SKM-1 (cell line): Measurements from ENCODE around the gene THRAP3.
"Not testable (repeated sequence)": the region's sequence is repeated elsewhere in the genome, so short reads cannot be mapped to it uniquely, and the experiment has no call there.

Experiments used
- DNase-seq: peaks from one replicate; lab custom pipeline; 2025; ENCODE audit not compliant: unreplicated experiment; lab: John Stamatoyannopoulos, UW

The THRAP3 gene

GRCh38 chr1:36248250-36248894 is 24.1 kb downstream of the THRAP3 start:
- DNase-seq: peak; percentile 26

- no peak for DNase-seq
These were observed 27.7 kb downstream of the THRAP3 start for GRCh38 chr1:36251794-36252481.

- DNase-seq: not testable (repeated sequence)
These were observed 28.2 kb downstream of the THRAP3 start for GRCh38 chr1:36252482-36252824.

GRCh38 chr1:36253161-36253862 is 29.1 kb downstream of the THRAP3 start:
- DNase-seq: no peak

- no peak for DNase-seq
These were observed 32.5 kb downstream of the THRAP3 start for GRCh38 chr1:36256558-36257374.

GRCh38 chr1:36257375-36257767 is 33.1 kb downstream of the THRAP3 start:
- no peak for DNase-seq

GRCh38 chr1:36258960-36259344 is 34.7 kb downstream of the THRAP3 start:
- DNase-seq: no peak

GRCh38 chr1:36268981-36269380 is 44.7 kb downstream of the THRAP3 start:
- DNase-seq: no peak

GRCh38 chr1:36269408-36269838 is 45.2 kb downstream of the THRAP3 start:
- DNase-seq: no peak

GRCh38 chr1:36273024-36273423 is 48.8 kb downstream of the THRAP3 start:
- DNase-seq: no peak

GRCh38 chr1:36274201-36274600 is 50.0 kb downstream of the THRAP3 start:
- no peak for DNase-seq

- no peak for DNase-seq
These were observed 52.4 kb downstream of the THRAP3 start for GRCh38 chr1:36276688-36277087.

GRCh38 chr1:36279110-36279788 is 55.0 kb downstream of the THRAP3 start:
- DNase-seq: no peak

- DNase-seq: no peak
These were observed 55.6 kb downstream of the THRAP3 start for GRCh38 chr1:36279789-36280296.

GRCh38 chr1:36284061-36284460 is 59.8 kb downstream of the THRAP3 start:
- DNase-seq: no peak

GRCh38 chr1:36284517-36284916 is 60.3 kb downstream of the THRAP3 start:
- DNase-seq: no peak

- DNase-seq: peak; percentile 38
These were observed 61.3 kb downstream of the THRAP3 start for GRCh38 chr1:36285443-36286101.

- no peak for DNase-seq
These were observed 62.6 kb downstream of the THRAP3 start for GRCh38 chr1:36286802-36287201.

- no peak for DNase-seq
These were observed 63.4 kb downstream of the THRAP3 start for GRCh38 chr1:36287595-36287994.

GRCh38 chr1:36295390-36295789 is 71.1 kb downstream of the THRAP3 start:
- DNase-seq: no peak
